A673 (cell line): ENCODE results near the gene SP2.

ENCODE experiments used
- CTCF ChIP-seq: fragments of 300-800, 200-600 bp; sonication (generic); conservative IDR thresholded peaks from 2 replicates; pipeline ENCODE4 v1.5.1; 2017; ENCODE audit warnings: low read depth, mild to moderate bottlenecking, antibody characterized with exemption, low read length, moderate library complexity, mixed read lengths
- EZH2 ChIP-seq: fragments of 200-600 bp; sonication (generic); IDR thresholded peaks from 2 replicates; pipeline ENCODE4 v1.6.1; 2017; ENCODE audit warnings: borderline replicate concordance, low read depth, mild to moderate bottlenecking, mixed read lengths, antibody characterized with exemption, low read length; ENCODE audit not compliant: poor library complexity, severe bottlenecking

GRCh38 chr17:47913050-47913449 is 17.0 kb downstream of the SP2 start:
- TF ChIP-seq CTCF (no peak), EZH2 (no peak)
